Right kidney (tissue), 9 donors: ENCODE results near the gene HLA-DMA.
A peak's percentile ranks its signal among the peaks of the same experiment; 100 is the strongest.

Experiments
- DNase-seq: peaks from one replicate; pipeline ENCODE4 v3.0.0-alpha.2; 2016
- long read RNA-seq, 8 donors: transcript quantifications; one replicate each; lab custom pipeline, GENCODE V29; 2026

The HLA-DMA gene
- long read RNA-seq, donor 1, transcript HLA-DMA-201 (5 exons, 1,123 nt): major isoform, 6 of 8 reads
- long read RNA-seq, donor 1, partial matches to known transcripts: 0 of 8 reads
- long read RNA-seq, donor 1, other reads (novel, unspliced or antisense): 0 of 8 reads
- long read RNA-seq, donor 2, transcript HLA-DMA-201 (5 exons, 1,123 nt): major isoform, 8 of 10 reads
- long read RNA-seq, donor 2, partial matches to known transcripts: 0 of 10 reads
- long read RNA-seq, donor 2, other reads (novel, unspliced or antisense): 0 of 10 reads
- long read RNA-seq, donor 3, partial matches to known transcripts: 193 of 199 reads
- long read RNA-seq, donor 3, other reads (novel, unspliced or antisense): 0 of 199 reads
- long read RNA-seq, donor 4, partial matches to known transcripts: 0 of 7 reads
- long read RNA-seq, donor 4, other reads (novel, unspliced or antisense): 0 of 7 reads
- long read RNA-seq, donor 5, partial matches to known transcripts: 209 of 215 reads
- long read RNA-seq, donor 5, other reads (novel, unspliced or antisense): 0 of 215 reads
- long read RNA-seq, donor 6, partial matches to known transcripts: 102 of 108 reads
- long read RNA-seq, donor 6, other reads (novel, unspliced or antisense): 0 of 108 reads
- long read RNA-seq, donor 7, transcript HLA-DMA-209 (2 exons, 657 nt): minor isoform, 5 of 903 reads
- long read RNA-seq, donor 7, transcript HLA-DMA-201 (5 exons, 1,123 nt): major isoform, 6 of 903 reads
- long read RNA-seq, donor 7, partial matches to known transcripts: 891 of 903 reads
- long read RNA-seq, donor 7, other reads (novel, unspliced or antisense): 0 of 903 reads
- long read RNA-seq, donor 8, transcript HLA-DMA-201 (5 exons, 1,123 nt): major isoform, 11 of 14 reads
- long read RNA-seq, donor 8, partial matches to known transcripts: 0 of 14 reads
- long read RNA-seq, donor 8, other reads (novel, unspliced or antisense): 0 of 14 reads

- peak; percentile 58 for DNase-seq
These were observed at the start of gene HLA-DMA for GRCh38 chr6:32952817-32953739. Gene HLA-DMA, minus strand, starts transcription at chr6:32953097. Its CDS starts 61 bp downstream, at chr6:32953036.

- no peak for DNase-seq
These were observed 48.8 kb upstream of the HLA-DMA start for GRCh38 chr6:33001685-33002084.

- no peak for DNase-seq
These were observed 47.2 kb upstream of the HLA-DMA start for GRCh38 chr6:33000055-33000454.

- no peak for DNase-seq
These were observed 42.6 kb upstream of the HLA-DMA start for GRCh38 chr6:32995448-32995847.

- no peak for DNase-seq
These were observed 40.6 kb upstream of the HLA-DMA start for GRCh38 chr6:32993363-32993973.

- DNase-seq: no peak
These were observed 39.1 kb upstream of the HLA-DMA start for GRCh38 chr6:32991972-32992371.

- no peak for DNase-seq
These were observed 36.5 kb upstream of the HLA-DMA start for GRCh38 chr6:32989368-32989767.

- peak; percentile 67 for DNase-seq
These were observed 31.9 kb upstream of the HLA-DMA start for GRCh38 chr6:32984622-32985389.

GRCh38 chr6:32983964-32984621, 31.2 kb upstream of the HLA-DMA start:
- DNase-seq: no peak

GRCh38 chr6:32983493-32983848, 30.6 kb upstream of the HLA-DMA start:
- DNase-seq: no peak

- no peak for DNase-seq
These were observed 30.0 kb upstream of the HLA-DMA start for GRCh38 chr6:32982702-32983492.

- no peak for DNase-seq
These were observed 29.3 kb upstream of the HLA-DMA start for GRCh38 chr6:32982084-32982701.

GRCh38 chr6:32980488-32981038, 27.7 kb upstream of the HLA-DMA start:
- DNase-seq: no peak

GRCh38 chr6:32979720-32980487, 27.0 kb upstream of the HLA-DMA start:
- DNase-seq: no peak

GRCh38 chr6:32977953-32978324, 25.0 kb upstream of the HLA-DMA start:
- no peak for DNase-seq

- no peak for DNase-seq
These were observed 24.5 kb upstream of the HLA-DMA start for GRCh38 chr6:32977272-32977952.
